ENCODE data around the gene FN3KRP. TPM values are rescaled to one million over a fixed set of nuclear protein-coding genes. Genes with fewer than 3 reads are reported as not detected.

Gene FN3KRP
- total RNA-seq, 1 donor from 2014 or later: 25.3 TPM

DNA sequence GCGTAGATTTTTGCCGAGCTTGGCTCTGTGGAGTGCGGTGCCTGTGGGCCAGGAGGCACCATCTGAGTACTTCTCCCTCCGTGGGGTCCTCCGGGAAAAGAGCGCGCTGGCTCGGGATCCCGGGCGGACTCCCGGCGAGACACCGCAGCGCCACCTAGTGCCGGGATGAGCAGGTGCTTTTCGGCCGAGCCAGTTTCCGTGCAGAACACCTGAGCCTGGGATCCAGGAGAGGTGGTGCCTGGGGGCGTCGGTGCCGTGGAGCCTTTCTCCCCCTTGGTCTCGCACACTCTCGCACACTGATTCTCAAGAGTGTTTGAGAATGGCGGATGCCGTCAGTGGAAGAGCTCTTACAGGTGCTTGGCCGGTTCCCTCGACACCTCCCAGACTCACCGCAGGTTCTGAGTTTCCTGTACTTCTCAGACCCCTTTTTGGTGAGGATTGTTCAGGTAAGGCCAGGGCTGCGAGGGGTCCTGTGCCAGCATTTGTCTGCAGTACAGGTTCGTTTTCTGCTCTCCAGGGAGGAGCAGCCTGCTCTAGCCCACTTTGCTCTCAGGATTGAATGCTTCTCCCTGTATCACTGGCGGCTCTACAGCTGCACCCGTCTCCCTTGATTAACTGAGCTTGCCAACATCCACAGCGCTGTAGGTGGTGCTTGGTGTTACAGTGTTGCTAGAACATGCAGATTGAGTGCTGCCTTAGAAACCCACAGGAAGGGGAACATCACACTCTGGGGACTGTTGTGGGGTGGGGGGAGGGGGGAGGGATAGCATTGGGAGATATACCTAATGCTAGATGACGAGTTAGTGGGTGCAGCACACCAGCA is 58.7 kb downstream of the FN3KRP start:
- no peak for DNase-seq (ENCODE audit: low read depth)
- TF ChIP-seq, protein P1, sequence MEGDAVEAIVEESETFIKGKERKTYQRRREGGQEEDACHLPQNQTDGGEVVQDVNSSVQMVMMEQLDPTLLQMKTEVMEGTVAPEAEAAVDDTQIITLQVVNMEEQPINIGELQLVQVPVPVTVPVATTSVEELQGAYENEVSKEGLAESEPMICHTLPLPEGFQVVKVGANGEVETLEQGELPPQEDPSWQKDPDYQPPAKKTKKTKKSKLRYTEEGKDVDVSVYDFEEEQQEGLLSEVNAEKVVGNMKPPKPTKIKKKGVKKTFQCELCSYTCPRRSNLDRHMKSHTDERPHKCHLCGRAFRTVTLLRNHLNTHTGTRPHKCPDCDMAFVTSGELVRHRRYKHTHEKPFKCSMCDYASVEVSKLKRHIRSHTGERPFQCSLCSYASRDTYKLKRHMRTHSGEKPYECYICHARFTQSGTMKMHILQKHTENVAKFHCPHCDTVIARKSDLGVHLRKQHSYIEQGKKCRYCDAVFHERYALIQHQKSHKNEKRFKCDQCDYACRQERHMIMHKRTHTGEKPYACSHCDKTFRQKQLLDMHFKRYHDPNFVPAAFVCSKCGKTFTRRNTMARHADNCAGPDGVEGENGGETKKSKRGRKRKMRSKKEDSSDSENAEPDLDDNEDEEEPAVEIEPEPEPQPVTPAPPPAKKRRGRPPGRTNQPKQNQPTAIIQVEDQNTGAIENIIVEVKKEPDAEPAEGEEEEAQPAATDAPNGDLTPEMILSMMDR (IDR thresholded peaks at IDR 0.05; ENCODE audit: insufficient read depth, low read length, poor library complexity, severe bottlenecking): peak; percentile 91
- Histone ChIP-seq H3K27me3 (ENCODE audit: control insufficient read depth, insufficient read depth, low read length) (no peaks in the 10 kb centered on the region), H3K4me3 (ENCODE audit: low read depth, low read length) (no peak overlapping the region), H3K36me3 (ENCODE audit: control insufficient read depth, insufficient read depth, low read length) (no peaks in the 10 kb centered on the region)

DNA sequence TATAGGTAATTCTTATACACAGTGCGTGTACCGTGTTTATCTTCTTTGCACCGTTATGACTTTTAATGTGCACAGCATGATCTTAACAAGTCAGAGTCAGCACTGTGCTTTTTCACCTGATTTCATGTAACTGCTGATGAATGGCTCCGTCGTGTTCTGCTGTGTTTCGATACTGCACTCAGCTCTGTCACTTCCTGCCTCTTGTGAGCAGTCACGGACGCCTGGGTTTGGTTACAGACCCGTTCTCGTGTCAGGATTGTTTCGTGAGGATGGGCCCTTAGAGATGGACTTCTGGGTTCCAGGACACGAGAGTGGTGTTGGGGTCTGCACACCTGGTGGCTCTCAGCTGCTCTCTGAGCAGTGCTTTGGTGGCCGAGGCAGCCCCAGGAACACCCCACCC is 59.9 kb downstream of the FN3KRP start:
- no peak overlapping the region for H3K4me3 ChIP-seq (ENCODE audit: low read depth, low read length)
- no peak for DNase-seq (ENCODE audit: low read depth)
- no peaks in the 10 kb centered on the region for H3K36me3 ChIP-seq (ENCODE audit: control insufficient read depth, insufficient read depth, low read length)
- no peaks in the 10 kb centered on the region for H3K27me3 ChIP-seq (ENCODE audit: control insufficient read depth, insufficient read depth, low read length)
- TF ChIP-seq, protein P1 (IDR thresholded peaks at IDR 0.05; ENCODE audit: insufficient read depth, low read length, poor library complexity, severe bottlenecking): no peak

Other genes starting within 250 kb of the FN3KRP start
- 42.5 and 57.7 TPM in 2 replicates for gene FOXK2, start 197.0 kb upstream of the FN3KRP start, total RNA-seq
- gene WDR45B, start 68.3 kb upstream of the FN3KRP start, total RNA-seq: 98.2 and 102 TPM in 2 replicates
- gene RAB40B, start 18.0 kb upstream of the FN3KRP start, total RNA-seq: 5.3 and 7.3 TPM in 2 replicates
- gene FN3K, start 18.9 kb downstream of the FN3KRP start, total RNA-seq: 5.8 and 12.1 TPM in 2 replicates
- gene TBCD, start 35.4 kb downstream of the FN3KRP start, total RNA-seq: 69.6 and 79.6 TPM in 2 replicates
- 0.55 and 0.84 TPM in 2 replicates for gene ZNF750, start 123.3 kb downstream of the FN3KRP start, total RNA-seq

All from kidney epithelial cell (primary cell).